Stimulated activated CD8-positive, alpha-beta memory T cell treated with anti-CD3 and anti-CD28 coated beads, Interleukin-4, amount 100 ng/mL, for 24 hours (primary cell): ENCODE results near the gene LEFTY2.
"Not testable (repeated sequence)": the region's sequence is repeated elsewhere in the genome, so short reads cannot be mapped to it uniquely, and the experiment has no call there.

Experiments
- DNase-seq: peaks from one replicate; pipeline ENCODE4 v3.0.0-alpha.2; 2020; ENCODE audit warnings: low read depth

LEFTY2 gene

GRCh38 chr1:225929462-225929861 lies 11.6 kb downstream of the LEFTY2 start:
- DNase-seq = not testable (repeated sequence)

- no peak for DNase-seq
These were observed 12.5 kb downstream of the LEFTY2 start for GRCh38 chr1:225928186-225929175.

GRCh38 chr1:225926551-225927113 lies 14.4 kb downstream of the LEFTY2 start:
- no peak for DNase-seq

GRCh38 chr1:225923692-225924555 lies 17.1 kb downstream of the LEFTY2 start, which contains the start of gene PYCR2:
Gene PYCR2, minus strand, starts transcription at chr1:225924250. Its CDS starts 140 bp downstream, at chr1:225924110.
- DNase-seq = peak; percentile 91

GRCh38 chr1:225923381-225923691 lies 17.7 kb downstream of the LEFTY2 start:
- no peak for DNase-seq

GRCh38 chr1:225921734-225922709 lies 19.0 kb downstream of the LEFTY2 start:
- no peak for DNase-seq

- DNase-seq = no peak
These were observed 21.1 kb downstream of the LEFTY2 start for GRCh38 chr1:225919906-225920305.

GRCh38 chr1:225918280-225918679 lies 22.7 kb downstream of the LEFTY2 start:
- DNase-seq = no peak

- no peak for DNase-seq
These were observed 23.5 kb downstream of the LEFTY2 start for GRCh38 chr1:225917536-225917935.

GRCh38 chr1:225917101-225917500 lies 23.9 kb downstream of the LEFTY2 start:
- DNase-seq = no peak

GRCh38 chr1:225915538-225915991 lies 25.5 kb downstream of the LEFTY2 start:
- DNase-seq = no peak

- no peak for DNase-seq
These were observed 26.1 kb downstream of the LEFTY2 start for GRCh38 chr1:225914947-225915346.

GRCh38 chr1:225914391-225914790 lies 26.6 kb downstream of the LEFTY2 start:
- DNase-seq = no peak

GRCh38 chr1:225911191-225912130 lies 29.6 kb downstream of the LEFTY2 start:
- DNase-seq = peak; percentile 58

GRCh38 chr1:225909477-225909876 lies 31.5 kb downstream of the LEFTY2 start:
- no peak for DNase-seq

- DNase-seq = no peak
These were observed 32.2 kb downstream of the LEFTY2 start for GRCh38 chr1:225908773-225909172.

GRCh38 chr1:225908013-225908640 lies 32.9 kb downstream of the LEFTY2 start:
- no peak for DNase-seq

GRCh38 chr1:225907341-225907740 lies 33.7 kb downstream of the LEFTY2 start:
- DNase-seq = no peak

GRCh38 chr1:225906467-225906866 lies 34.6 kb downstream of the LEFTY2 start:
- no peak for DNase-seq
